NCI-H524 treated with DMSO at 0.1 percent for 48 hours (cell line): Measurements from ENCODE around the gene RNF207.

ENCODE experiments used
- DNase-seq: peaks from one replicate; lab custom pipeline; 2025; lab: John Stamatoyannopoulos, UW

Gene RNF207

DNA sequence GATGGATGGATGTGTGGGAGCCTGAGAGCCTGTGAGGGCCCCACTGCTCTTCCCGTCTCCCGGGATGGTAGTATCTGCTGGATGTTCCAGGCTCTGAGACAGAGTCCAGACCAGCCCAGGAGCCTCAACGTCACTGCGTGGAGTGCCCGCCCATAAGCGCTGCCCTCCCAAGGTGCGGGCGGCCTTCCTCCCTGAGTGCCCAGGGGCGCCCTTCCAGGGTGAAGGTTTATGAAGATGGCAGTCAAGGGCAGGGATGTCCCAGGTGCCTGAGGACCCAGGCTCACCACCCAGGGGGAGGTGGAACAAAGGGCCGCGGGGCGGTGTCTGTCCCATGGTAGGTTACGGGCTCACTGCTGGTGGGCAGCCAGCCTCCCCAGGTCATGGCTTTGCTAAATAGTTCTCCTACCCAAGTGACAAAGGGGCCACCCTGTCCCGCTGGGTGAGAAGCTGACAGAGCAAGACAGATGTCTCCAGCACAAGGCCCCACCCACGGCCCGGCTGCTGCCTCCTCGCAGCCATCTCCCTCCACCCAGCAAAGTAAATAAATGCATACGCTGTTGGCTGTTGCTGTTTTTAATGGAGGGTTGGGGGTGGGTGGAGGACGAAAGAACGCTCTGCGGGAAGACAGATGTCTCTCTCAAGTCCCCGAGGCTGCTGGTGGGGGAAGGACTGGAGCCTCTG, 63.9 kb downstream of the RNF207 start:
- DNase-seq = peak; percentile 28

DNA sequence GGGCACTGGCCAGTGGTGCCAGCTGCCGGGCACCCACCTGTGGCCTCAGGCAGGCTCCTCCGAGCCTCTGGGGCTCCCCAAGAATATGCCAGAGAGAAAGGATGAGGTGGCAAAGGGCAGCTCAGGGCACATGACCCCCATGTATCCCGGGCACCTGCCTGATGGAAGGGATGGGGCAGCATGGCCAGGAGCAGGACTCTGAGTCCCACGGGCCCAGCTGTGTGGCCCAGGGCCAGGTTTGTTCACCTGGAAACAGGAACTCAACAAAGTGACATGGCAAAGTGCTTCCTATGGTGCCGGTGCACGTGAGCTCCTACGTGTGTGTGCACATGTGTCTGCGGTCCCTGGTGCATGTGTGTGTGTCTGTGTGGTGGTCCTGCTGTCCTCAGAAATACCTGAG, 64.5 kb downstream of the RNF207 start:
- DNase-seq = no peak
